H1 (cell line): ENCODE data around the gene BRSK2. TPM values are rescaled to one million over a fixed set of nuclear protein-coding genes. Genes with fewer than 3 reads are reported as not detected.

Experiments used
- BACH1 ChIP-seq: IDR thresholded peaks from 2 replicates; pipeline ENCODE4 v1.6.1; 2012; ENCODE audit warnings: low read length, improper control_type of control experiment
- CHD2 ChIP-seq: IDR thresholded peaks from 2 replicates; pipeline ENCODE4 v1.6.1; 2012; ENCODE audit warnings: low read length, improper control_type of control experiment
- CTBP2 ChIP-seq: IDR thresholded peaks from 2 replicates; pipeline ENCODE4 v1.7.0; 2011; ENCODE audit warnings: borderline replicate concordance, mild to moderate bottlenecking, moderate library complexity, mixed read lengths, low read length; ENCODE audit not compliant: insufficient read depth, insufficient read length
- RAD21 ChIP-seq, 2 experiments: IDR thresholded peaks in 1 of 2; conservative IDR thresholded peaks in 1 of 2; 2 replicates each; pipeline ENCODE4 v1.6.1; 2011; ENCODE audit warnings: low read depth in 2 of 2, low read length in 2 of 2, improper control_type of control experiment in 1 of 2, inconsistent platforms in 1 of 2, mild to moderate bottlenecking in 1 of 2, moderate library complexity in 1 of 2
- TBP ChIP-seq: IDR thresholded peaks from 2 replicates; pipeline ENCODE4 v1.6.1; 2011; ENCODE audit warnings: low read depth, low read length, improper control_type of control experiment
- polyA plus RNA-seq, 7 experiments: library from polyadenylated mRNA; depleted of rRNA in 3 of 7; stranded (reverse) in 5 of 7; unstranded in 2 of 7; fragments of >200 nt in 5 of 7; fragments of 200-250 nt in 2 of 7; gene quantifications; 1 replicate in 5 of 7; 2 replicates in 1 of 7; 4 replicates in 1 of 7; pipeline versions ENCODE4 v1.2.1 to v1.2.3, GENCODE V29; 2011 to 2013; ENCODE audit warnings: missing spikeins in 2 of 7, mixed read lengths in 2 of 7
- total RNA-seq: library from RNA; stranded (reverse); fragmentation: NEBNext Ultra II Directional; extraction: Animal tissue kit (Norgen Biotek cat#: 25700); gene quantifications from 2 replicates; pipeline ENCODE4 v1.2.1, GENCODE V29; 2021
- TF ChIP-seq, protein P1 (sequence below): IDR thresholded peaks from 2 replicates; pipeline ENCODE4 v1.6.1; 2012; ENCODE audit warnings: inconsistent platforms
- TF ChIP-seq, protein P2 (sequence below): IDR thresholded peaks from 2 replicates; pipeline ENCODE4 v1.6.1; 2012; ENCODE audit warnings: low read length, inconsistent platforms

BRSK2 gene
- total and polyA plus RNA-seq, 2 of the 8 experiments (the other 6 are each of a cell fraction or from before 2014, with no cell fraction given) = 17.3 to 27.1 TPM

DNA sequence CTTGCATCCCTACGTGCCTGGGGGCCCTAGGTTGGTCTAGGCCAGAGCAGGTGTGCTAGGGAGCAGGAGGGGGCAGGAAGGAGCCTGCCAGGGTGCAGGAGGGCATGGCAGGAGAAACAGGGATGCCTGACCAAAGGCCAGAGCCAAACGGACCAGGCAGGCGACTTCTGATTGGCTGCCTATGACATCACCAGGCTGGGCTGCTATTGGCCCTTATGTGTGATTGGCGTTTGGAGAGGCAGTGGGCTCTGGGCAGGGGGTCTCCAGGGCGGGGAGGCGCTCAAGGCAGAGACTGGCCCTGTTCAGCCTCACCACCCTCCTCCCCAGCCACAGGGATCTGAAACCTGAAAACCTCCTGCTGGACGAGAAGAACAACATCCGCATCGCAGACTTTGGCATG, 52.4 kb downstream of the BRSK2 start (continued):
- TF ChIP-seq CHD2 = peak; percentile 47; the same call in 1 of the 2 replicates
- no peak for TF ChIP-seq TBP
- TF ChIP-seq, protein P1, sequence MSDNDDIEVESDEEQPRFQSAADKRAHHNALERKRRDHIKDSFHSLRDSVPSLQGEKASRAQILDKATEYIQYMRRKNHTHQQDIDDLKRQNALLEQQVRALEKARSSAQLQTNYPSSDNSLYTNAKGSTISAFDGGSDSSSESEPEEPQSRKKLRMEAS = no peak
- TF ChIP-seq, protein P2, sequence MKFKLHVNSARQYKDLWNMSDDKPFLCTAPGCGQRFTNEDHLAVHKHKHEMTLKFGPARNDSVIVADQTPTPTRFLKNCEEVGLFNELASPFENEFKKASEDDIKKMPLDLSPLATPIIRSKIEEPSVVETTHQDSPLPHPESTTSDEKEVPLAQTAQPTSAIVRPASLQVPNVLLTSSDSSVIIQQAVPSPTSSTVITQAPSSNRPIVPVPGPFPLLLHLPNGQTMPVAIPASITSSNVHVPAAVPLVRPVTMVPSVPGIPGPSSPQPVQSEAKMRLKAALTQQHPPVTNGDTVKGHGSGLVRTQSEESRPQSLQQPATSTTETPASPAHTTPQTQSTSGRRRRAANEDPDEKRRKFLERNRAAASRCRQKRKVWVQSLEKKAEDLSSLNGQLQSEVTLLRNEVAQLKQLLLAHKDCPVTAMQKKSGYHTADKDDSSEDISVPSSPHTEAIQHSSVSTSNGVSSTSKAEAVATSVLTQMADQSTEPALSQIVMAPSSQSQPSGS = peak; percentile 100
- no peak for TF ChIP-seq RAD21 (IDR thresholded peaks at IDR 0.05 in 1 of 2, conservative IDR thresholded peaks at IDR 0.05 in 1 of 2; ENCODE audit: low read depth in 2 of 2, low read length in 2 of 2)
- TF ChIP-seq BACH1 = no peak
- no peak for TF ChIP-seq CTBP2
